ENCODE measurements around the gene CPNE6.

Gene CPNE6

GRCh38 chr14:24080888-24081738, 9.8 kb downstream of the CPNE6 start (continued):
- TF ChIP-seq PATZ1 (CRISPR knock-in tag; IDR thresholded peaks at IDR 0.05; ENCODE audit: borderline replicate concordance) (no peak), POU6F1 (CRISPR knock-in tag; IDR thresholded peaks at IDR 0.05; ENCODE audit: borderline replicate concordance, low read depth) (no peak), BACH2 (CRISPR knock-in tag; IDR thresholded peaks at IDR 0.05; ENCODE audit: borderline replicate concordance) (no peak)

GRCh38 chr14:24081739-24082211, 10.4 kb downstream of the CPNE6 start:
- TF ChIP-seq ZFP30 (CRISPR knock-in tag; IDR thresholded peaks at IDR 0.05), result no peak
- no peak for TF ChIP-seq ZNF565 (CRISPR knock-in tag; conservative IDR thresholded peaks at IDR 0.05; ENCODE audit: low read depth)
- TF ChIP-seq PATZ1 (CRISPR knock-in tag; IDR thresholded peaks at IDR 0.05; ENCODE audit: borderline replicate concordance), result no peak
- no peak for TF ChIP-seq PPARA (CRISPR knock-in tag; IDR thresholded peaks at IDR 0.05; ENCODE audit: borderline replicate concordance)
- TF ChIP-seq TSHZ2 (CRISPR knock-in tag; IDR thresholded peaks at IDR 0.05), result no peak
- ATAC-seq, result no peak; the same call in 2 of the 3 replicates

- TF ChIP-seq ISL1 (CRISPR knock-in tag; IDR thresholded peaks at IDR 0.05) (no peak), RARB (CRISPR knock-in tag; IDR thresholded peaks at IDR 0.05) (no peak)
- ATAC-seq, result no peak
Observed at GRCh38 chr14:24082411-24083080, 11.2 kb downstream of the CPNE6 start.

- TF ChIP-seq ZNF565 (CRISPR knock-in tag; conservative IDR thresholded peaks at IDR 0.05; ENCODE audit: low read depth) (no peak), TSHZ2 (CRISPR knock-in tag; IDR thresholded peaks at IDR 0.05) (no peak), CSRNP3 (CRISPR knock-in tag; IDR thresholded peaks at IDR 0.05) (no peak), ISL1 (CRISPR knock-in tag; IDR thresholded peaks at IDR 0.05) (no peak), CREB5 (CRISPR knock-in tag; IDR thresholded peaks at IDR 0.05; ENCODE audit: low read depth) (no peak), ZNF70 (CRISPR knock-in tag; IDR thresholded peaks at IDR 0.05) (no peak), ARNTL (CRISPR knock-in tag; IDR thresholded peaks at IDR 0.05; ENCODE audit: borderline replicate concordance, low read depth) (no peak)
- no peak for ATAC-seq
Observed at GRCh38 chr14:24083462-24083861, 12.1 kb downstream of the CPNE6 start.

Data from SK-N-SH treated with all-trans-retinoic acid at 6 μM for 48 hours (cell line).